ENCODE results near the gene TMEM163. TPM values are rescaled to one million over a fixed set of nuclear protein-coding genes. Genes with fewer than 3 reads are reported as not detected.

Gene TMEM163
- total RNA-seq, 2 experiments from 2014 or later = 0.14 to 0.19 TPM

DNA sequence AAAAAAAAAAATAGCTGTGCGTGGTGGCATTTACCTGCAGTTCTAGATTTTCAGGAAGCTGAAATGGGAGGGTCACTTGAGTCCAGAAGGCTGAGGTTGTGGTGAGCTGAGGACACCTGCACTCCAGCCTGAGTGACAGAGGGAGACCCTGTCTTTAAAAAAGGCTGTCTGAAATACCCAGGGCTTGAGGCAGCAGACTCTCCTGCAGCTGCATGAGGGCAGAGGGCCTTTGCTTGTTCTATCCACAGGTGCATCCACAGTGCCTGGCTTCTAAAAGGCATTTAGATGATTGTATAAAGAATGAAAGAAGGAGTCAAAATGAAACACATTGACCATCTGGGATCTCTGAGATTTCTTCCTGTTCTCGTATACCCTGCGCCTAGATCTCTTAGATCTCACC, 312.1 kb downstream of the TMEM163 start:
- no peak overlapping the region for H3K27ac Mint-ChIP-seq

GRCh38 chr2:134406311-134406710, 312.5 kb downstream of the TMEM163 start:
- ATAC-seq (ENCODE audit: low read depth) = no peak
- no peaks in the 10 kb centered on the region for H3K27me3 Mint-ChIP-seq
- POLR2A ChIA-PET = no interaction called here
- H3K36me3 Mint-ChIP-seq = peaks cover 15% of the 10 kb centered on the region
- H3K9me3 Mint-ChIP-seq = no peaks in the 10 kb centered on the region
- peaks cover 27% of the 10 kb centered on the region for H3K4me1 Mint-ChIP-seq
- DNase-seq = no peak
- H3K27ac Mint-ChIP-seq = no peak overlapping the region
- no peak overlapping the region for H3K4me3 Mint-ChIP-seq

More for the DNA sequence above, 312.1 kb downstream of the TMEM163 start:
- DNase-seq = no peak
- peaks cover 31% of the 10 kb centered on the region for H3K4me1 Mint-ChIP-seq
- no peaks in the 10 kb centered on the region for H3K27me3 Mint-ChIP-seq
- peaks cover 15% of the 10 kb centered on the region for H3K36me3 Mint-ChIP-seq
- no peak for ATAC-seq (ENCODE audit: low read depth)
- POLR2A ChIA-PET = no interaction called here
- H3K9me3 Mint-ChIP-seq = no peaks in the 10 kb centered on the region
- H3K4me3 Mint-ChIP-seq = no peak overlapping the region

Other genes with a start within 250 kb of the TMEM163 start
- gene ACMSD, start 119.6 kb upstream of the TMEM163 start, total RNA-seq = not detected
- 10 to 100 TPM; 48.3 to 50.3 TPM for gene CCNT2, start 199.8 kb upstream of the TMEM163 start, total RNA-seq